ENCODE data around the gene RBL1.

RBL1 gene

GRCh38 chr20:36950414-36951197 is 145.2 kb downstream of the RBL1 start:
- DNase-seq (ENCODE audit: low read depth), result no peak

All from CMK (cell line).